Inflammatory macrophage treated with lipopolysaccharide for 1 hour (primary cell): Measurements from ENCODE around the gene RETREG1.
"Not testable (repeated sequence)": the region's sequence is repeated elsewhere in the genome, so short reads cannot be mapped to it uniquely, and the experiment has no call there.

Source experiments
- DNase-seq, 2 donors: peaks; one replicate each; pipeline ENCODE4 v3.0.0-alpha.2; 2020 to 2022

RETREG1 gene

GRCh38 chr5:16550316-16550952 is 66.4 kb downstream of the RETREG1 start:
- peak; percentile 21 to 49 for DNase-seq

GRCh38 chr5:16549491-16550206 is 67.1 kb downstream of the RETREG1 start:
- DNase-seq: no peak

DNA sequence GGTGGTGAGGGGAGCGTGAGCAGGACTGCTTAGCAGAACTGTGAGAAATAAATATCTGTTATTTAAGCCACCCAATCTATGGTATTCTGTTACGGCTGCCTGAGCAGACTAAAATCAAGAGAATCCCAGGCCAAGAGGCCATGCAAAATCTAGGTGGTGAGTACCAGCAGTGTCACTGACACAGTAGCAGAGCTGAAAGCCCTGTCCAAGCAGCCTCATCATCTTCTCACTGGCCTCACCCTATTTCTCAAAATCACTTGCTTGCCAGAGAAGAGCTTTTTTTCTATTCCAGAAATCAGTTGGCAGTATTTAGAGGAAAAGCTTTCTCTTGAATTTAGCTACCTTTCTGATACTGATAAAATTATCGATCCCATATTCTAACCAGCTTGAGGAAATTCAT is 68.0 kb downstream of the RETREG1 start:
- DNase-seq: no peak

DNA sequence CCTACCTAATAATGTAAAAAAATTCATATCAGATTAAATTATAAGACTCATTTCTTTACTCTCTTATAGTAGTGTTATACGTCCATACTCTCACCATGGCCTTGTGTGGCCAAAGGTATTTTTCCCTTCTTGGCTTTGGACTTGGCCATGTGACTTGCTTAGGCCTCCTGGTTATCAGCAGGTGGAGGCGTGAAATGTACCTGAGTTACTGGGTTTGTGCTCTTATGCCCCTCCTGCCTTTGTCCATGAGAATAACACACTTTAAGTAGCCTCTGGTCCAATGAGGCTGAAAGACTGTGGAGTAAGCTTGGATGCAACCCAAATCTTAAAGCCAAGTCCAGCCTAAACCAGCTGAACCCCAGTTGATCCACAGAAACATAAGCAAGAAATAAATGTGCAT is 68.7 kb downstream of the RETREG1 start:
- no peak for DNase-seq

DNA sequence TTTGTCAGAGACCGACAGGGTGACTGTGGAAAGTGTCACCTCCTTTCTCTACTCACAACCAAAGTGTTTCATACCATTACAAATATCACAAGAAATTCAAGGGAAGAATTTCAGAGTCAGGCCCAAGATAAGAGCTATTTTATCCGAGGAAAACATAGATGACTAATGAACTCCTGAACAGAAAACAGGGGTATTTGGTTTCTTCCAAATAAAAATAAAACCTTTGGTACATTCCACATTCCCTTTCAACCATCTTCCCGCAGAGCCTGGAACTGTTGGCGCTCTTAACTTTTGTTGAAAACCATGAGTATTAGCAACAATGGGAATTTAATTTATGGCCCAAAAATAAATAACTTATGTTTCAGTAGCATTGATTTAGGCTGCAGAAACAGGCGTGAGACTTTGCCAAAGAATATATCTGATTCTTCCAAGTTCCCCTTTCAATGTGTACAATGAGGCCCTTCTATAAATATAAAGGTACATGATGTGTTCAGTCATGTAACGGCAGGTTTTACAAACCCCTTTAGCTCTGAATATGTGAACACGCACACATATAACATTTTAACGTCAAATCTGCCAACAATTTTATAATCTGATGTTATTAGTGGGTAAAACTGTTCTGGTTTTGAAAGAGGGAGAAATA is 69.5 kb downstream of the RETREG1 start:
- DNase-seq: no peak

GRCh38 chr5:16546732-16547131 is 70.1 kb downstream of the RETREG1 start:
- no peak for DNase-seq

- DNase-seq: no peak
These were observed 72.0 kb downstream of the RETREG1 start for GRCh38 chr5:16544607-16545374.

GRCh38 chr5:16543206-16543605 is 73.6 kb downstream of the RETREG1 start:
- DNase-seq: not testable (repeated sequence)

DNA sequence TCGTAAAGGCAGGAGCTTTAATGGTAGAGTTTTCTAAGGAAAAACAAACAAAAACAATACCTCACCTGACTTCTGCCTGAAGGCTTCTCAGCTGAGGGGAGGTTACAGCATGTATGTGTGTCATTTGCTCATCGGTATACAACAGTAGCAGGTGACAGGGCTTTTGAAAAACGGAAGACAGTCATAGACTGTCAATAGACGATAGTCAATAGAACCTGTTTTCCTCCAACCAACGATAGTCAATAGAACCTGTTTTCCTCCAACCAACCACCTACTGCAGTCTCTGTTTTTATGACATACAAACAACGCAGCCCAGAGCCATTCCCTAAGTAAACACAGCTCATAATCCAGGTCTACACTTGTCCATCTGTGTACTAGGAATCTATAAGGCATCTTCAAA is 74.6 kb downstream of the RETREG1 start:
- no peak for DNase-seq

- not testable (repeated sequence) for DNase-seq
These were observed 75.2 kb downstream of the RETREG1 start for GRCh38 chr5:16541592-16541991.

- DNase-seq: no peak
These were observed 76.4 kb downstream of the RETREG1 start for GRCh38 chr5:16540421-16540820.

DNA sequence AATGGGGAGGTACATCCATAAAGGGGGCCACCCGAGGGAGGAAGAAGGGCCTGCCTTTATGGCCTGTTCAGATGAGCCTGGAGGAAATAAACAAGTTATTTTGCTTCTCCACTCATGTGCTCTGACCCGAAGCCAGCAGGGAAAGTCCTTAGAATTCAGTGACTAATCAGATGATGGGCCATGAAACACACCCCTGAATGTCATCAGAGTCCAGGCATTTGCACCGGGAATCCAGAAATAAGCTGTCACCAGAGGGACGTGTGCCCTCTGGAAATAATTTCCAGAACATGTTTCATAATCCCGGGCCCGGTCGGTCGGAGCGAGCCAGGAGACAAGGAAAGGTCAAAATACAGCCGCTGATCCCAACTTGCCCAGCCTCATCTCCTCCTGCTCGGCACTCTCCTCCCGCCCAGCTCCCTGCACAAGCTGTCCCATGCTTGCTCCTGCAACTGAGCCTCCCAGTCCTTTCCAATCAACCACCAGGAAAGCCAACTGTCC is 77.6 kb downstream of the RETREG1 start:
- no peak for DNase-seq

DNA sequence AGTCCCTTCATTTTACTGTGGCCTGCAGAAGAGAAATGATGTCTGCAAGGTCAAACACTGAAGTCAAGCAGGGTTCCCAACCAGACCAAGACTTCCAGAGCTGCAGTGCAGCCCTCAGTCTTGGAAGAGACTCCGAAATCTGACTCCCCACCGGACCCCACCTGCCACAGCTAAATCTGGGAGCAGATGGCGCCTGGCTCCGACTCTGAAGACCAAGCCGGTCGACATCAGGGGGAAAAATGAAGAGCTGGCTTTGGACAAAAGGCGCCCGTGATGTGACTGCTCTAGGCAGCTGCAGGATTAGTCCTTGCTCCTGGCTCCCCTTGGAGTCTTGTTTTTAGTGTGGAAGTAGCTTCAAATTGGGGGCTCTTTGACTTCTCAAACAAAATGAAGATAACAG is 78.8 kb downstream of the RETREG1 start:
- DNase-seq: no peak

GRCh38 chr5:16536818-16537217 is 80.0 kb downstream of the RETREG1 start:
- DNase-seq: no peak

DNA sequence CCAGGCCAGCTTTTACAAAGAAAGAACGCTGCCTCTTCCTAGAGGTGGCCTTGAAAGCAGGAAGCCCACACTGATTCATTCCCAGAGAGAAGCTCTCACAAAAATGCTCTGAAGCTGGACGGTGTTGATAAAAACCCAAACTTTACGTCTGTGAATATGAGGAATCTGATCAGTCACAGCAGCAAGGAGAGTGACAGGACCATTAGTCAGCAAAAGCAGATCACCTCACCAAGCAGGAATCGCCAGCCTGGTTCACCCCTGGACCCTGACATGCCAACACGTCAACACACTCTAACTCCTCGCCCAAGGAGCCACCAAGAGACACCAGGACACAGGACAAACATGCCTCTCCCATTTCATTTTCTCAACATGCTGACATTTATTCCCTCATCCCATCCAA is 80.6 kb downstream of the RETREG1 start:
- DNase-seq: no peak

GRCh38 chr5:16534280-16534679 is 82.5 kb downstream of the RETREG1 start:
- DNase-seq: no peak

DNA sequence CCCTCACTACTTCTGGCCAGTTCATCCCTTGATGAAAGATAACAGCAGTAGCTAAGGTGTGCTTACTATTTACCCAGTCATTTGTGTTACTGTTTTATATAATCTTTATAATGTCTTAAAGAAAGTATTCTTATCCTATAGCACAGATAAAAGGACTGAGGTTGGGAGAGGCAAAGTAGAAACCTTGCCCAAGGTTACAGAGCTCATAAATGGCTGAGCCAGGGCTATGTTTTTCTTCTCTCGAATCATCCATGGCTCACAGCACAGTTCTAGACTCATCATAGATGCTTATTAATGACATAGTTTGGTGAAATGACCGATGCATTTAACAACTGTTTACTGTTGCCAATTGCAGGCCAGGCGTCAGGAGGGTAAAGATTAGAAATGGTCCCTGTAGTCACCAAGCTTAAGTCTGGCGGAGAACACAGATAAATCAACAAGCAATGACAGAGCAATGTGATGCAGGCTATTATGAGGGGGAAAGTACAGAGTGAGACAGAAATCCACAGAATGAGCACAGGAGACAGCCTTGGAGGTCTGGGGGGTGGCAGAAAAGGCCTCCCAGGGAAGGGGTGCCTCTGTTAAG is 85.6 kb downstream of the RETREG1 start:
- no peak for DNase-seq

- DNase-seq: no peak
These were observed 87.5 kb downstream of the RETREG1 start for GRCh38 chr5:16529306-16529705.

GRCh38 chr5:16528382-16529110 is 88.3 kb downstream of the RETREG1 start:
- DNase-seq: no peak

DNA sequence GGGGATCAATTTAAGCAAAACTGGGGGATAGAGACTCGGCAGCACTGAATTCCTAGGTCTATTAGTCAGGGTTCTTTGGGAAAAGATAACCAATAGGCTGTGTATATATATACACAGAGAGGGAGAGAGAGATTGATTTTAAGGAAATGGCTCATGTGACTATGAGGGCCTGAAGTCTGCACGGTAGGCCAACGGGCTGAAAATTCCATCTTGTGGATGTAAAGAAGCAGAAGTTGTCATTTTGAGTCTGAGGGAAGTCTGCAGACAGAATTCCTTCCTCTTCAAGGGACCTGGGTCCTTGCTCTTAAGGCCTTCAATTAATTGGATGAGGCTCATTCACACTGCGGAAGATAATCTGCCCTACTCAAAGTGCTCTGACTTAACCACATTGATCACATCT is 91.1 kb downstream of the RETREG1 start:
- peak in 1 of 2 donors; percentile 12 for DNase-seq

GRCh38 chr5:16524286-16524685 is 92.5 kb downstream of the RETREG1 start:
- DNase-seq: no peak
